Astrocyte (in vitro differentiated cells and primary cell): Measurements from ENCODE around the gene DAG1. TPM values are rescaled to one million over a fixed set of nuclear protein-coding genes. Genes with fewer than 3 reads are reported as not detected.

ENCODE experiments used
- DNase-seq: peaks from one replicate; pipeline ENCODE4 v3.0.0-alpha.2; 2010; ENCODE audit warnings: low read depth
- FAIRE-seq: peaks from 2 replicates; lab custom pipeline; 2011; peaks lifted over from hg19 to GRCh38; lab: Jason Lieb, UNC
- H2AFZ ChIP-seq: 2 replicates; pipeline ENCODE4 v1.6.0; 2012; ENCODE audit warnings: low read depth, low read length, inconsistent platforms
- H3K27ac ChIP-seq: 2 replicates; pipeline ENCODE4 v1.5.1; 2011; ENCODE audit warnings: low read depth, low read length, inconsistent platforms
- H3K27me3 ChIP-seq: 2 replicates; pipeline ENCODE4 v1.6.0; 2011; ENCODE audit warnings: low read length, inconsistent platforms; ENCODE audit not compliant: insufficient read depth
- H3K36me3 ChIP-seq: 2 replicates; pipeline ENCODE4 v1.5.1; 2011; ENCODE audit warnings: low read length, inconsistent platforms; ENCODE audit not compliant: insufficient read depth
- H3K4me1 ChIP-seq: 2 replicates; pipeline ENCODE4 v1.5.1; 2011; ENCODE audit warnings: low read length, inconsistent platforms; ENCODE audit not compliant: insufficient read depth
- H3K4me2 ChIP-seq: 2 replicates; pipeline ENCODE4 v1.6.0; 2012; ENCODE audit warnings: low read length, inconsistent platforms
- H3K4me3 ChIP-seq: 2 replicates; pipeline ENCODE4 v1.5.1; 2011; ENCODE audit warnings: low read depth, mild to moderate bottlenecking, low read length, inconsistent platforms; ENCODE audit not compliant: insufficient read depth
- H3K79me2 ChIP-seq: 2 replicates; pipeline ENCODE4 v1.6.0; 2012; ENCODE audit warnings: mild to moderate bottlenecking, low read length, inconsistent platforms; ENCODE audit not compliant: insufficient read depth
- H3K9ac ChIP-seq: 2 replicates; pipeline ENCODE4 v1.6.0; 2012; ENCODE audit warnings: mild to moderate bottlenecking, low read length, inconsistent platforms
- H3K9me3 ChIP-seq: 2 replicates; pipeline ENCODE4 v1.5.1; 2012; ENCODE audit warnings: low read depth, mild to moderate bottlenecking, low read length, inconsistent platforms; ENCODE audit not compliant: insufficient read depth
- H4K20me1 ChIP-seq: 2 replicates; pipeline ENCODE4 v1.6.0; 2012; ENCODE audit warnings: low read length, inconsistent platforms; ENCODE audit not compliant: insufficient read depth
- H3K27ac Mint-ChIP-seq: one replicate; pipeline ENCODE4 v1.8.0; 2021; ENCODE audit warnings: mild to moderate bottlenecking, mixed read lengths; ENCODE audit not compliant: unreplicated experiment
- H3K27me3 Mint-ChIP-seq: one replicate; pipeline ENCODE4 v1.8.0; 2021; ENCODE audit warnings: low read depth, mixed read lengths; ENCODE audit not compliant: unreplicated experiment
- H3K36me3 Mint-ChIP-seq: one replicate; pipeline ENCODE4 v1.8.0; 2021; ENCODE audit warnings: low read depth, mixed read lengths; ENCODE audit not compliant: unreplicated experiment
- H3K4me1 Mint-ChIP-seq: one replicate; pipeline ENCODE4 v1.8.0; 2021; ENCODE audit warnings: low read depth, mixed read lengths; ENCODE audit not compliant: unreplicated experiment
- H3K4me3 Mint-ChIP-seq: one replicate; pipeline ENCODE4 v1.8.0; 2021; ENCODE audit warnings: mild to moderate bottlenecking, moderate library complexity, mixed read lengths; ENCODE audit not compliant: unreplicated experiment
- H3K9me3 Mint-ChIP-seq: one replicate; pipeline ENCODE4 v1.8.0; 2021; ENCODE audit warnings: mild to moderate bottlenecking, mixed read lengths; ENCODE audit not compliant: unreplicated experiment
- CTCF ChIP-seq: IDR thresholded peaks from 2 replicates; pipeline ENCODE4 v1.5.1; 2011; ENCODE audit warnings: low read depth, mild to moderate bottlenecking, inconsistent platforms, low read length, moderate library complexity; ENCODE audit not compliant: insufficient read depth
- EZH2 ChIP-seq: IDR thresholded peaks from 2 replicates; pipeline ENCODE4 v1.6.1; 2012; ENCODE audit warnings: mild to moderate bottlenecking, low read length, inconsistent platforms; ENCODE audit not compliant: insufficient read depth
- total RNA-seq: library from RNA; stranded (reverse); gene quantifications from 2 replicates; pipeline ENCODE4 v1.2.1, GENCODE V29; 2021

Gene DAG1
- total RNA-seq, 1 donor from 2014 or later: 84.3 TPM

GRCh38 chr3:49422379-49423248 lies 47.5 kb upstream of the DAG1 start, which contains the start of gene AMT:
Gene AMT, minus strand, starts transcription at chr3:49422473. Its CDS starts 23 bp downstream, at chr3:49422450.
- H3K27me3 Mint-ChIP-seq: no peaks in the 10 kb centered on the region
- H3K9me3 Mint-ChIP-seq: no peaks in the 10 kb centered on the region
- peaks cover 20% of the 10 kb centered on the region for H3K36me3 Mint-ChIP-seq
- no peaks in the 10 kb centered on the region for H3K9me3 ChIP-seq
- H3K27me3 ChIP-seq: no peaks in the 10 kb centered on the region
- peak within 1 kb of the TSS; percentile 90 for H3K27ac Mint-ChIP-seq
- TF ChIP-seq EZH2 (no peak), CTCF (no peak)
- H3K79me2 ChIP-seq: no peaks in the 10 kb centered on the region
- H3K36me3 ChIP-seq: no peaks in the 10 kb centered on the region
- no peak within 1 kb of the TSS for H3K4me3 ChIP-seq
- H2AFZ ChIP-seq: no peak within 1 kb of the TSS
- peaks cover 22% of the 10 kb centered on the region for H3K4me1 Mint-ChIP-seq
- peak within 1 kb of the TSS; percentile 46 for H3K4me2 ChIP-seq
- peak within 1 kb of the TSS; percentile 37 for H3K27ac ChIP-seq
- H3K9ac ChIP-seq: no peak within 1 kb of the TSS
- no peaks in the 10 kb centered on the region for H4K20me1 ChIP-seq
- peaks cover 26% of the 10 kb centered on the region for H3K4me1 ChIP-seq
- H3K4me3 Mint-ChIP-seq: peak within 1 kb of the TSS; percentile 73
- FAIRE-seq: no peak
- DNase-seq: no peak

DNA sequence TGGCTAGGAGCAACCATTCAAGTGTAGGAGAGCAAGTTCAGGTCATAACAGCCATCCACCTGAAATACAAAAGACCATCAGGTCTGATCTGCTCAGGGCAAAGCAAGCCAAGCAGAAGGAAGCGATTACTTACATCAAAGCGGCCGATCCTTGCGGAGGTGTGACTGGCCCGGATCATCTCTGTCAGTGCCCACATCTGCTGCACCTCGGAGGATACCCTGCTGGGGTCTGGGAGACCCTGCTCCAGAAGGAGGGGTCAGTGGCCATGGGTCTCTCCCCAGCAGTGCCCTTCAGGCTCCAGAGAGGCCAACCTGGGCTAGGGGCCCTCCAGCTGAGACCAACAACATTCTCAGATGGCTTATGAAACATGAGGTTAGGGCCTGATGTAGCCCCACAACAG lies 45.3 kb upstream of the DAG1 start:
- Mint-ChIP-seq H3K27me3 (no peaks in the 10 kb centered on the region), H3K4me1 (peaks cover 22% of the 10 kb centered on the region), H3K36me3 (peaks cover 16% of the 10 kb centered on the region), H3K27ac (no peak overlapping the region), H3K4me3 (no peak overlapping the region), H3K9me3 (no peaks in the 10 kb centered on the region)
- Histone ChIP-seq H3K9ac (no peak overlapping the region), H3K27me3 (no peaks in the 10 kb centered on the region), H3K27ac (no peak overlapping the region), H3K79me2 (no peaks in the 10 kb centered on the region), H2AFZ (no peak overlapping the region), H3K4me2 (no peak overlapping the region), H3K36me3 (no peaks in the 10 kb centered on the region), H3K4me1 (peaks cover 29% of the 10 kb centered on the region), H3K4me3 (no peak overlapping the region), H4K20me1 (no peaks in the 10 kb centered on the region), H3K9me3 (no peaks in the 10 kb centered on the region)
- TF ChIP-seq EZH2: no peak
- TF ChIP-seq CTCF: no peak
- DNase-seq (no peak), FAIRE-seq (no peak)

DNA sequence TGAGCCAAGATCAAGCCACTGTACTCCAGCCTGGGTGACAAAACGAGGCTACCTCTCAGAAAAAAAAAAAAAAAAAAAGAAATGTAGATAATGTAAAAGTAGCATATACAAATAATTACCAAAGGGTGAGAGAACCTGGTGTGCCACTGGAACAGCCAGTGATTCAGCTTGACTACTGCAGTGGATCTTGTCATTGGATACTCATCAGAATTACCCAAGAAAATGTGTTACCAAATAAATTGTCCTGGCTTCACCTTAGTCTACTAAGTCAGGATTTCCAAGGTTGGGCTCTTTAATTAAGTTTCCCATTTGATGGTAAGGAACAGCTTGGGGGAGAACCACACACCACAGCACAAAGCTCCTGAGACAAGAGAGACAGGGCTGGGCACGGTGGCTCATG lies 42.5 kb upstream of the DAG1 start:
- Histone ChIP-seq H3K27ac (no peak overlapping the region), H3K79me2 (no peaks in the 10 kb centered on the region), H3K36me3 (no peaks in the 10 kb centered on the region), H3K4me3 (no peak overlapping the region), H3K9ac (no peak overlapping the region), H4K20me1 (no peaks in the 10 kb centered on the region), H3K27me3 (no peaks in the 10 kb centered on the region), H3K4me2 (no peak overlapping the region), H3K9me3 (no peaks in the 10 kb centered on the region), H2AFZ (no peak overlapping the region), H3K4me1 (peaks cover 9% of the 10 kb centered on the region)
- TF ChIP-seq CTCF: no peak
- TF ChIP-seq EZH2: no peak
- no peaks in the 10 kb centered on the region for H3K27me3 Mint-ChIP-seq
- DNase-seq (no peak), FAIRE-seq (no peak)
- H3K27ac Mint-ChIP-seq: no peak overlapping the region
- H3K36me3 Mint-ChIP-seq: peaks cover 16% of the 10 kb centered on the region
- peak overlapping the region; percentile 91 for H3K4me3 Mint-ChIP-seq
- no peaks in the 10 kb centered on the region for H3K9me3 Mint-ChIP-seq
- H3K4me1 Mint-ChIP-seq: peaks cover 7% of the 10 kb centered on the region
